NCI-H524 (cell line): ENCODE data around the gene MORN5.
"Not testable (repeated sequence)": the region's sequence is repeated elsewhere in the genome, so short reads cannot be mapped to it uniquely, and the experiment has no call there.

Source experiments
- DNase-seq, 2 experiments: peaks; one replicate each; lab custom pipeline; 2025; lab: John Stamatoyannopoulos, UW

Gene MORN5

GRCh38 chr9:122159026-122159924 is at the start of gene MORN5, which contains the start of gene NDUFA8:
MORN5 (plus strand) TSS chr9:122159908; CDS start chr9:122159973, 65 bp downstream.
NDUFA8 (minus strand) TSS chr9:122159779; CDS start chr9:122159677, 102 bp downstream.
- DNase-seq = peak; percentile 99 to 100

GRCh38 chr9:122110100-122110833 is 49.4 kb upstream of the MORN5 start:
- DNase-seq = no peak

- no peak for DNase-seq
Measured at GRCh38 chr9:122111413-122112085, 48.2 kb upstream of the MORN5 start.

- DNase-seq = no peak
Measured at GRCh38 chr9:122112238-122112637, 47.5 kb upstream of the MORN5 start.

- peak; percentile 59 to 74 for DNase-seq
Measured at GRCh38 chr9:122113574-122113973, 46.1 kb upstream of the MORN5 start.

- DNase-seq = peak; percentile 69 to 87
Measured at GRCh38 chr9:122115176-122116035, 44.3 kb upstream of the MORN5 start.

- DNase-seq = no peak
Measured at GRCh38 chr9:122116040-122116439, 43.7 kb upstream of the MORN5 start.

- DNase-seq = no peak
Measured at GRCh38 chr9:122116448-122117173, 43.1 kb upstream of the MORN5 start.

- DNase-seq = not testable (repeated sequence)
Measured at GRCh38 chr9:122117241-122117640, 42.5 kb upstream of the MORN5 start.

GRCh38 chr9:122118343-122119165 is 41.2 kb upstream of the MORN5 start:
- no peak for DNase-seq

GRCh38 chr9:122119166-122119521 is 40.6 kb upstream of the MORN5 start:
- DNase-seq = no peak

- DNase-seq = no peak
Measured at GRCh38 chr9:122119721-122120120, 40.0 kb upstream of the MORN5 start.

- DNase-seq = no peak
Measured at GRCh38 chr9:122120316-122121071, 39.2 kb upstream of the MORN5 start.

- DNase-seq = no peak
Measured at GRCh38 chr9:122121391-122121790, 38.3 kb upstream of the MORN5 start.

GRCh38 chr9:122121931-122122330 is 37.8 kb upstream of the MORN5 start:
- no peak for DNase-seq

GRCh38 chr9:122122468-122122867 is 37.2 kb upstream of the MORN5 start:
- DNase-seq = no peak

GRCh38 chr9:122122903-122123632 is 36.6 kb upstream of the MORN5 start:
- peak; percentile 60 to 82 for DNase-seq

GRCh38 chr9:122124048-122124447 is 35.7 kb upstream of the MORN5 start:
- DNase-seq = no peak
